Stimulated activated CD8-positive, alpha-beta memory T cell treated with anti-CD3 and anti-CD28 coated beads, Interleukin-2, amount 100 ng/mL, for 48 hours (primary cell): ENCODE measurements around the gene NKX2-3.

Experiments
- DNase-seq, 2 donors: peaks; one replicate each; pipeline ENCODE4 v3.0.0-alpha.2; 2020; ENCODE audit warnings: low read depth in 2 of 2

Gene NKX2-3

GRCh38 chr10:99532687-99533495, at the start of gene NKX2-3:
Gene NKX2-3, plus strand, starts transcription at chr10:99532942. Its CDS starts 190 bp downstream, at chr10:99533132.
- peak; percentile 39 to 55 for DNase-seq

GRCh38 chr10:99484626-99485581, 47.8 kb upstream of the NKX2-3 start:
- no peak for DNase-seq

GRCh38 chr10:99487125-99487807, 45.5 kb upstream of the NKX2-3 start:
- DNase-seq, result no peak

- DNase-seq, result no peak
These were observed 43.5 kb upstream of the NKX2-3 start for GRCh38 chr10:99489271-99489670.

GRCh38 chr10:99497343-99498025, 35.3 kb upstream of the NKX2-3 start:
- no peak for DNase-seq

- no peak for DNase-seq
These were observed 26.3 kb upstream of the NKX2-3 start for GRCh38 chr10:99506416-99506815.

GRCh38 chr10:99507265-99507664, 25.5 kb upstream of the NKX2-3 start:
- no peak for DNase-seq

GRCh38 chr10:99513061-99513460, 19.7 kb upstream of the NKX2-3 start:
- no peak for DNase-seq

- no peak for DNase-seq
These were observed 13.1 kb upstream of the NKX2-3 start for GRCh38 chr10:99519690-99520039.

- no peak for DNase-seq
These were observed 12.5 kb upstream of the NKX2-3 start for GRCh38 chr10:99520040-99520846.

- DNase-seq, result no peak
These were observed 11.6 kb upstream of the NKX2-3 start for GRCh38 chr10:99520847-99521764.

GRCh38 chr10:99521765-99522469, 10.8 kb upstream of the NKX2-3 start:
- DNase-seq, result no peak

GRCh38 chr10:99522470-99523250, 10.1 kb upstream of the NKX2-3 start:
- DNase-seq, result no peak

GRCh38 chr10:99523251-99523773, 9.4 kb upstream of the NKX2-3 start:
- DNase-seq, result no peak

- DNase-seq, result no peak
These were observed 8.6 kb upstream of the NKX2-3 start for GRCh38 chr10:99524050-99524666.

- no peak for DNase-seq
These were observed 7.9 kb upstream of the NKX2-3 start for GRCh38 chr10:99524736-99525380.

GRCh38 chr10:99525897-99526296, 6.8 kb upstream of the NKX2-3 start:
- no peak for DNase-seq
